H9 (cell line): ENCODE results near the gene IDH3B. TPM values are rescaled to one million over a fixed set of nuclear protein-coding genes. Genes with fewer than 3 reads are reported as not detected.

Experiments used
- DNase-seq: peaks from one replicate; pipeline ENCODE4 v3.0.0-alpha.2; 2017
- H2AFZ ChIP-seq: one replicate; pipeline ENCODE4 v1.6.1; 2013; ENCODE audit warnings: mild to moderate bottlenecking, low read length, control low read depth, moderate library complexity
- H2AK5ac ChIP-seq: 2 replicates; pipeline ENCODE4 v1.6.1; 2013; ENCODE audit warnings: low read length, control low read depth, mixed read lengths; ENCODE audit not compliant: insufficient read length
- H2BK120ac ChIP-seq: one replicate; pipeline ENCODE4 v1.6.1; 2013; ENCODE audit warnings: low read depth, mild to moderate bottlenecking, low read length, control low read depth, inconsistent platforms; ENCODE audit not compliant: poor library complexity, severe bottlenecking
- H2BK12ac ChIP-seq: 2 replicates; pipeline ENCODE4 v1.6.1; 2013; ENCODE audit warnings: low read length, control low read depth, mixed read lengths, low read depth; ENCODE audit not compliant: insufficient read length
- H2BK15ac ChIP-seq: 2 replicates; pipeline ENCODE4 v1.6.1; 2013; ENCODE audit warnings: low read depth, low read length, control low read depth
- H2BK20ac ChIP-seq: one replicate; pipeline ENCODE4 v1.6.1; 2013; ENCODE audit warnings: low read depth, mild to moderate bottlenecking, low read length, control low read depth, inconsistent platforms; ENCODE audit not compliant: poor library complexity, severe bottlenecking
- H2BK5ac ChIP-seq: 2 replicates; pipeline ENCODE4 v1.6.1; 2013; ENCODE audit warnings: low read length, control low read depth, mixed read lengths; ENCODE audit not compliant: insufficient read length
- H3K14ac ChIP-seq: 2 replicates; pipeline ENCODE4 v1.6.1; 2013; ENCODE audit warnings: low read length, control low read depth; ENCODE audit not compliant: insufficient read depth
- H3K18ac ChIP-seq: 2 replicates; pipeline ENCODE4 v1.6.1; 2013; ENCODE audit warnings: low read depth, mild to moderate bottlenecking, mixed read lengths, low read length, control low read depth; ENCODE audit not compliant: insufficient read length
- H3K23ac ChIP-seq: 2 replicates; pipeline ENCODE4 v1.6.1; 2013; ENCODE audit warnings: low read length, control low read depth, mixed read lengths, low read depth; ENCODE audit not compliant: insufficient read length
- H3K23me2 ChIP-seq: 2 replicates; pipeline ENCODE4 v1.6.1; 2013; ENCODE audit warnings: low read depth, mild to moderate bottlenecking, mixed read lengths, low read length, control low read depth; ENCODE audit not compliant: insufficient read length, poor library complexity, severe bottlenecking
- H3K27ac ChIP-seq: 2 replicates; pipeline ENCODE4 v1.5.1; 2013; ENCODE audit warnings: low read length, control low read depth, mixed read lengths, low read depth; ENCODE audit not compliant: insufficient read length
- H3K27me3 ChIP-seq: 2 replicates; pipeline ENCODE4 v1.6.1; 2013; ENCODE audit warnings: low read length, control low read depth, inconsistent platforms; ENCODE audit not compliant: insufficient read depth
- H3K4ac ChIP-seq: 2 replicates; pipeline ENCODE4 v1.6.1; 2013; ENCODE audit warnings: low read depth, mild to moderate bottlenecking, control low read depth, inconsistent platforms, low read length, moderate library complexity
- H3K4me1 ChIP-seq: 2 replicates; pipeline ENCODE4 v1.6.1; 2013; ENCODE audit warnings: low read length, control low read depth, inconsistent platforms; ENCODE audit not compliant: insufficient read depth
- H3K4me2 ChIP-seq: 2 replicates; pipeline ENCODE4 v1.6.1; 2013; ENCODE audit warnings: low read length, control low read depth, mixed read lengths; ENCODE audit not compliant: insufficient read length, insufficient read depth
- H3K56ac ChIP-seq: 2 replicates; pipeline ENCODE4 v1.6.1; 2013; ENCODE audit warnings: low read depth, mild to moderate bottlenecking, mixed read lengths, low read length, control low read depth; ENCODE audit not compliant: insufficient read length
- H3K79me1 ChIP-seq: 2 replicates; pipeline ENCODE4 v1.6.1; 2013; ENCODE audit warnings: low read depth, mild to moderate bottlenecking, moderate library complexity, low read length, control low read depth, inconsistent platforms; ENCODE audit not compliant: insufficient read depth, poor library complexity, severe bottlenecking
- H3K79me2 ChIP-seq: 2 replicates; pipeline ENCODE4 v1.6.1; 2013; ENCODE audit warnings: low read length, control low read depth, inconsistent platforms; ENCODE audit not compliant: insufficient read depth
- H3K9ac ChIP-seq: 2 replicates; pipeline ENCODE4 v1.6.1; 2013; ENCODE audit warnings: low read length, control low read depth, mixed read lengths; ENCODE audit not compliant: insufficient read length; ENCODE audit errors: extremely low read depth
- H3K9me3 ChIP-seq: one replicate; pipeline ENCODE4 v1.6.1; 2013; ENCODE audit warnings: low read depth, low read length, inconsistent platforms; ENCODE audit not compliant: control insufficient read depth
- H3T11ph ChIP-seq: one replicate; pipeline ENCODE4 v1.6.1; 2013; ENCODE audit warnings: mild to moderate bottlenecking, low read length, control low read depth, inconsistent platforms
- H4K20me1 ChIP-seq: one replicate; pipeline ENCODE4 v1.6.1; 2013; ENCODE audit not compliant: control insufficient read depth, insufficient read length, insufficient read depth
- H4K5ac ChIP-seq: 2 replicates; pipeline ENCODE4 v1.6.1; 2013; ENCODE audit warnings: low read depth, mild to moderate bottlenecking, mixed read lengths, low read length, control low read depth; ENCODE audit not compliant: insufficient read length
- H4K8ac ChIP-seq: replicated peaks from 2 replicates; pipeline ENCODE4 v1.6.1; 2013; ENCODE audit warnings: low read length, control low read depth, mixed read lengths, low read depth; ENCODE audit not compliant: insufficient read length
- H4K91ac ChIP-seq: 2 replicates; pipeline ENCODE4 v1.6.1; 2013; ENCODE audit warnings: low read depth, mild to moderate bottlenecking, moderate library complexity, mixed read lengths, low read length, control low read depth; ENCODE audit not compliant: insufficient read length
- H3K27ac Mint-ChIP-seq, 3 experiments: 2 replicates in 2 of 3; 3 replicates in 1 of 3; pipeline ENCODE4 v1.8.0; 2020 to 2021; ENCODE audit warnings: mixed read lengths in 3 of 3, mild to moderate bottlenecking in 1 of 3, moderate library complexity in 1 of 3
- H3K27me3 Mint-ChIP-seq: 2 replicates; pipeline ENCODE4 v1.8.0; 2021; ENCODE audit warnings: low read depth, mild to moderate bottlenecking, moderate library complexity, mixed read lengths
- H3K36me3 Mint-ChIP-seq, 3 experiments: 2 replicates in 2 of 3; 3 replicates in 1 of 3; pipeline ENCODE4 v1.8.0; 2020 to 2021; ENCODE audit warnings: low read depth in 3 of 3, mixed read lengths in 3 of 3; ENCODE audit not compliant: insufficient read depth in 1 of 3
- H3K4me1 Mint-ChIP-seq, 2 experiments: 2 replicates each; pipeline ENCODE4 v1.8.0; 2020; ENCODE audit warnings: mixed read lengths in 2 of 2
- H3K4me3 Mint-ChIP-seq, 2 experiments: 2 replicates in 1 of 2; 3 replicates in 1 of 2; pipeline ENCODE4 v1.8.0; 2020 to 2021; ENCODE audit warnings: mild to moderate bottlenecking in 2 of 2, mixed read lengths in 2 of 2, moderate library complexity in 1 of 2
- H3K9me3 Mint-ChIP-seq, 2 experiments: 2 replicates in 1 of 2; 3 replicates in 1 of 2; pipeline ENCODE4 v1.8.0; 2020; ENCODE audit warnings: mild to moderate bottlenecking in 2 of 2, mixed read lengths in 2 of 2, moderate library complexity in 1 of 2
- CTCF ChIP-seq: fragments of 200-600 bp; sonication (generic); conservative IDR thresholded peaks from 3 replicates; pipeline ENCODE4 v1.8.0; 2021; ENCODE audit warnings: antibody characterized with exemption, mild to moderate bottlenecking
- WGBS: extraction: QIAGEN DNeasy Blood & Tissue Kit; methylation state at CpG from one replicate; pipeline ENCODE4 v1.1.7; 2013; ENCODE audit warnings: missing lambda C conversion rate, low lambda C conversion rate, mixed read lengths; ENCODE audit not compliant: insufficient read length; ENCODE audit errors: extremely low coverage; 5-methylcytosine and 5-hydroxymethylcytosine counted together
- total RNA-seq: library from RNA; stranded (reverse); gene quantifications from 2 replicates; pipeline ENCODE4 v1.2.1, GENCODE V29; 2021

IDH3B gene
- total RNA-seq, 1 experiment from 2014 or later = 114 TPM

- H3K14ac ChIP-seq = peak overlapping the region; percentile 21; the same call in 1 of the 2 replicates
Measured at GRCh38 chr20:2705931-2706645, 42.1 kb upstream of the IDH3B start.

More at GRCh38 chr20:2705931-2706645, 42.1 kb upstream of the IDH3B start:
- Histone ChIP-seq H2BK120ac (no peak overlapping the region), H4K8ac (no peak overlapping the region), H3T11ph (no peak overlapping the region), H2AK5ac (no peak overlapping the region), H2BK20ac (no peak overlapping the region), H3K4ac (no peak overlapping the region), H3K4me2 (no peak overlapping the region), H4K91ac (no peak overlapping the region), H3K56ac (no peak overlapping the region), H3K9me3 (no peaks in the 10 kb centered on the region), H4K20me1 (no peaks in the 10 kb centered on the region), H3K23ac (no peak overlapping the region), H3K27me3 (peaks cover 3% of the 10 kb centered on the region; the same call in 1 of the 2 replicates), H4K5ac (no peak overlapping the region), H2AFZ (no peak overlapping the region), H3K4me1 (peaks cover 8% of the 10 kb centered on the region; the same call in 1 of the 2 replicates), H2BK5ac (no peak overlapping the region), H3K27ac (no peak overlapping the region), H3K9ac (no peak overlapping the region), H2BK15ac (no peak overlapping the region), H3K18ac (no peak overlapping the region), H3K79me2 (no peaks in the 10 kb centered on the region), H3K23me2 (no peaks in the 10 kb centered on the region), H2BK12ac (no peak overlapping the region), H3K79me1 (no peaks in the 10 kb centered on the region)
- peak; percentile 68 for DNase-seq
- no peak for TF ChIP-seq CTCF
- Mint-ChIP-seq H3K9me3 (no peaks in the 10 kb centered on the region), H3K36me3 (no peaks in the 10 kb centered on the region), H3K27ac (peak overlapping the region in 1 of 3 experiments; percentile 49; a peak in 2 of 7 replicates), H3K27me3 (peaks cover 71% of the 10 kb centered on the region), H3K4me3 (peak overlapping the region in 1 of 2 experiments; percentile 31; a peak in 2 of 5 replicates), H3K4me1 (peaks cover 45 to 49% of the 10 kb centered on the region in 2 experiments)
- WGBS = no CpG with 5 or more reads among the region's 14 CpGs
